CD4-positive, alpha-beta memory T cell (primary cell): ENCODE data around the gene DTX1. TPM values are rescaled to one million over a fixed set of nuclear protein-coding genes. Genes with fewer than 3 reads are reported as not detected.

Source experiments
- CTCF ChIA-PET: fragments of 350-600 bp; sonication (Branson Sonifier 250); formaldehyde crosslinking; loops from one replicate; lab custom pipeline; 2021; ENCODE audit warnings: inconsistent platforms; ENCODE audit not compliant: partially characterized antibody; lab: Charles Lee
- POLR2A ChIA-PET: fragments of 350-600 bp; sonication (Branson Sonifier 250); formaldehyde crosslinking; loops from one replicate; lab custom pipeline; 2021; ENCODE audit not compliant: partially characterized antibody; lab: Charles Lee
- DNase-seq, 5 donors: peaks; one replicate each; pipeline versions ENCODE4 v3.0.0 to v3.0.0-alpha.2; 2020 to 2022; ENCODE audit warnings: mixed read lengths in 1 of 5
- H3K27ac ChIP-seq: one replicate; pipeline ENCODE4 v1.7.0; 2013; ENCODE audit warnings: low read depth, low read length
- H3K27me3 ChIP-seq: 2 replicates; pipeline ENCODE4 v1.7.0; 2013; ENCODE audit warnings: mild to moderate bottlenecking, low read length, moderate library complexity; ENCODE audit not compliant: insufficient read depth
- H3K36me3 ChIP-seq: 2 replicates; pipeline ENCODE4 v1.7.0; 2013; ENCODE audit warnings: mild to moderate bottlenecking, low read length, moderate library complexity; ENCODE audit not compliant: insufficient read depth
- H3K4me1 ChIP-seq: 2 replicates; pipeline ENCODE4 v1.7.0; 2013; ENCODE audit warnings: mild to moderate bottlenecking, low read length, moderate library complexity; ENCODE audit not compliant: insufficient read depth
- H3K4me3 ChIP-seq, 2 donors: one replicate each; pipeline ENCODE4 v1.7.0; 2013; ENCODE audit warnings: low read length in 2 of 2, mild to moderate bottlenecking in 1 of 2
- H3K9me3 ChIP-seq, 2 donors: one replicate each; pipeline ENCODE4 v1.7.0; 2013; ENCODE audit warnings: low read length in 2 of 2, control low read depth in 1 of 2; ENCODE audit not compliant: control insufficient read depth in 1 of 2
- H3K27ac Mint-ChIP-seq, 7 donors: one replicate each; pipeline ENCODE4 v1.8.0; 2020 to 2021; ENCODE audit warnings: mixed read lengths in 7 of 7, mild to moderate bottlenecking in 6 of 7, inconsistent platforms in 3 of 7, moderate library complexity in 3 of 7
- H3K27me3 Mint-ChIP-seq, 2 donors: one replicate each; pipeline ENCODE4 v1.8.0; 2020 to 2021; ENCODE audit warnings: mixed read lengths in 2 of 2
- H3K36me3 Mint-ChIP-seq, 2 donors: one replicate each; pipeline ENCODE4 v1.8.0; 2020 to 2021; ENCODE audit warnings: mixed read lengths in 2 of 2, inconsistent platforms in 1 of 2, mild to moderate bottlenecking in 1 of 2
- H3K4me1 Mint-ChIP-seq, 4 donors: one replicate each; pipeline ENCODE4 v1.8.0; 2020 to 2021; ENCODE audit warnings: mixed read lengths in 4 of 4, mild to moderate bottlenecking in 1 of 4
- H3K4me3 Mint-ChIP-seq, 8 donors: one replicate each; pipeline ENCODE4 v1.8.0; 2020 to 2021; ENCODE audit warnings: mixed read lengths in 8 of 8, mild to moderate bottlenecking in 7 of 8, moderate library complexity in 6 of 8, inconsistent platforms in 3 of 8
- H3K9me3 Mint-ChIP-seq, 8 donors: one replicate each; pipeline ENCODE4 v1.8.0; 2020 to 2021; ENCODE audit warnings: mixed read lengths in 8 of 8, mild to moderate bottlenecking in 5 of 8, inconsistent platforms in 3 of 8, moderate library complexity in 1 of 8
- intact Hi-C: fragments of 100-400 bp; cut with micrococcal nuclease; formaldehyde crosslinking; loops from one replicate; pipeline ENCODE4 v1.15.1; 2023
- polyA plus RNA-seq, 2 donors: library from polyadenylated mRNA; unstranded; fragments of 300-500 nt; fragmentation: Illumina TruSeq; gene quantifications; one replicate each; pipeline ENCODE4 v1.2.3, GENCODE V29; 2021
- total RNA-seq, 2 experiments: library from RNA; stranded (reverse); gene quantifications; one replicate each; pipeline ENCODE4 v1.2.3, GENCODE V29; 2021

The DTX1 gene
- total and polyA plus RNA-seq, 4 experiments from 2014 or later = 0.30 to 7.5 (median 5.5) TPM

DNA sequence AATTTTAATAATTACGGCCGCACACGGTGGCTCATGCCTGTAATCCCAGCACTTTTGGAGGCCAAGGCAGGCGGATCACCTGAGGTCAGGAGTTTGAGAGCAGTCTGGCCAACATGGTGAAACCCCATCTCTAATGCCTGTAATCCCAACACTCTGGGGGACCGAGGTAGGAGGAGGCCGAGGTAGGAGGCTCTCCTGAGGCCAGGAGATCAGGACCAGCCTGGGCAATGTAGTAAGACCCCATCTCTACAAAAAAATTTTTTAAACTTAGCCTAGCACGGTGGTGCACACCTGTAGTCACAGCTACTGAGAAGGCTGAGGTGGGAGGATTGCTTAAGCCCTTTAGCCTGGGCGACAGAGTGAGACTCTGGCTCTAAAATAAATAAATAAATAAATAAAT is 87.4 kb downstream of the DTX1 start:
- no peaks in the 10 kb centered on the region for H3K27me3 ChIP-seq
- intact Hi-C loops = no loop called here
- Mint-ChIP-seq H3K9me3 (peaks cover 0 to 10% (median 5%) of the 10 kb centered on the region in 8 donors), H3K27ac (no peak overlapping the region), H3K36me3 (no peaks in the 10 kb centered on the region), H3K27me3 (peaks cover 1 to 4% of the 10 kb centered on the region in 2 donors), H3K4me1 (no peaks in the 10 kb centered on the region), H3K4me3 (no peak overlapping the region)
- POLR2A ChIA-PET = no interaction called here
- H3K27ac ChIP-seq = no peak overlapping the region
- CTCF ChIA-PET = no interaction called here
- DNase-seq = no peak
- no peaks in the 10 kb centered on the region for H3K9me3 ChIP-seq
- H3K4me1 ChIP-seq = no peaks in the 10 kb centered on the region
- H3K36me3 ChIP-seq = no peaks in the 10 kb centered on the region
- H3K4me3 ChIP-seq = no peak overlapping the region

- Histone ChIP-seq H3K27me3 (no peaks in the 10 kb centered on the region), H3K9me3 (no peaks in the 10 kb centered on the region), H3K36me3 (no peaks in the 10 kb centered on the region), H3K4me3 (no peak overlapping the region), H3K27ac (no peak overlapping the region), H3K4me1 (no peaks in the 10 kb centered on the region)
- peaks cover 2 to 4% of the 10 kb centered on the region in 2 donors for H3K27me3 Mint-ChIP-seq
- peaks cover 0 to under 1% (median 0%) of the 10 kb centered on the region in 4 donors for H3K4me1 Mint-ChIP-seq
- ChIA-PET POLR2A (no interaction called here), CTCF (interaction anchor here (0.9 kb wide), 1 partner anchor 9 kb away, joined by 3 read pairs; the partner anchor contains the start of gene RASAL1)
- intact Hi-C loops = no loop called here
- no peak for DNase-seq
- no peak overlapping the region for H3K27ac Mint-ChIP-seq
- H3K36me3 Mint-ChIP-seq = no peaks in the 10 kb centered on the region
- H3K4me3 Mint-ChIP-seq = no peak overlapping the region
- peaks cover 0 to 10% (median 5%) of the 10 kb centered on the region in 8 donors for H3K9me3 Mint-ChIP-seq
These were observed 88.3 kb downstream of the DTX1 start for GRCh38 chr12:113144806-113145205.

- no peaks in the 10 kb centered on the region for H3K9me3 ChIP-seq
- no peak overlapping the region for H3K27ac Mint-ChIP-seq
- H3K27me3 ChIP-seq = no peaks in the 10 kb centered on the region
- no peak overlapping the region for H3K27ac ChIP-seq
- intact Hi-C loops = no loop called here
- H3K4me1 Mint-ChIP-seq = peaks cover 0 to 2% (median 0%) of the 10 kb centered on the region in 4 donors
- peaks cover 0 to 10% (median 5%) of the 10 kb centered on the region in 8 donors for H3K9me3 Mint-ChIP-seq
- no peak for DNase-seq
- no peaks in the 10 kb centered on the region for H3K4me1 ChIP-seq
- no peak overlapping the region for H3K4me3 ChIP-seq
- peaks cover 3 to 4% of the 10 kb centered on the region in 2 donors for H3K27me3 Mint-ChIP-seq
- ChIA-PET POLR2A (no interaction called here), CTCF (interaction anchor here (0.7 to 0.9 kb wide), 3 partner anchors 7 to 19 kb away, joined by 3 read pairs; partner anchors contain the start of gene RASAL1)
- H3K36me3 Mint-ChIP-seq = no peaks in the 10 kb centered on the region
- H3K36me3 ChIP-seq = no peaks in the 10 kb centered on the region
- H3K4me3 Mint-ChIP-seq = peak overlapping the region in 1 of 8 donors; percentile 4
These were observed 89.4 kb downstream of the DTX1 start for GRCh38 chr12:113145720-113146551.

DNA sequence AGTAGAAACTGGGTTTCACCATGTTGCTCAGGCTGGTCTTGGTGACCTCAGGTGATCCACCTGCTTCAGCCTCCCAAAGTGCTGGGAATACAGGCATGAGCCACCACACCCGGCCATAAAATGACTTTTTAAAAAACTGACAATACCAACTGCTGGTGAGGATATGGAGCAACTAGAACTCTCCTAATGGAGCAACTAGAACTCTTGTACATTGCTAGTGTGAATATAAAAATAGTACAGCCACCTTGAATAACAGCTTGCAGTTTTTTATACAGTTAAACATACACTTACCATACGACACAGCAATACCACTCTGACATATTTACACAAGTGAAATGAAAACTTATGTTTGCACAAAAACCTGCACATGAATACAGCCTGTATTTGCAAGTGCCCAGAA is 90.5 kb downstream of the DTX1 start:
- ChIA-PET POLR2A (no interaction called here), CTCF (interaction anchor here (1.7 kb wide), 1 partner anchor 27 kb away, joined by 4 read pairs; no protein-coding TSS in a partner anchor)
- no peaks in the 10 kb centered on the region for H3K9me3 ChIP-seq
- H3K4me1 ChIP-seq = no peaks in the 10 kb centered on the region
- Mint-ChIP-seq H3K4me3 (no peak overlapping the region), H3K4me1 (peaks cover 0 to 4% (median 2%) of the 10 kb centered on the region in 4 donors), H3K27ac (no peak overlapping the region), H3K36me3 (no peaks in the 10 kb centered on the region), H3K27me3 (peaks cover 3 to 4% of the 10 kb centered on the region in 2 donors), H3K9me3 (peaks cover 0 to 10% (median 5%) of the 10 kb centered on the region in 8 donors)
- no peaks in the 10 kb centered on the region for H3K36me3 ChIP-seq
- no peak for DNase-seq
- H3K4me3 ChIP-seq = no peak overlapping the region
- intact Hi-C loops = no loop called here
- H3K27ac ChIP-seq = no peak overlapping the region
- H3K27me3 ChIP-seq = peaks cover 3% of the 10 kb centered on the region

Other genes starting within 250 kb of the DTX1 start
- gene OAS1, start 149.8 kb upstream of the DTX1 start, total RNA-seq = 10 to 100 TPM in 1 of 2 experiments, 1 to 10 TPM in 1; 8.4 to 10.9 TPM
- gene OAS1, start 149.8 kb upstream of the DTX1 start, polyA plus RNA-seq = 10 to 100 TPM; 30.3 to 49.3 TPM
- 10 to 100 TPM; 20.3 to 22.5 TPM for gene OAS3, start 118.3 kb upstream of the DTX1 start, total RNA-seq
- gene OAS3, start 118.3 kb upstream of the DTX1 start, polyA plus RNA-seq = 10 to 100 TPM; 14.4 to 31.3 TPM
- 10 to 100 TPM; 73.5 to 77.4 TPM for gene OAS2, start 78.2 kb upstream of the DTX1 start, total RNA-seq
- gene OAS2, start 78.2 kb upstream of the DTX1 start, polyA plus RNA-seq = 10 to 100 TPM; 25.5 to 65.6 TPM
- 1 to 10 TPM in 1 of 2 experiments, under 1 TPM in 1; 0.58 to 1.4 TPM for gene RASAL1, start 79.0 kb downstream of the DTX1 start, total RNA-seq
- under 1 TPM; 0.10 to 0.68 TPM for gene RASAL1, start 79.0 kb downstream of the DTX1 start, polyA plus RNA-seq
- not detected for gene CFAP73, start 93.0 kb downstream of the DTX1 start, total RNA-seq
- under 1 TPM in 1 of 2 donors, not detected in 1; 0.18 TPM for gene CFAP73, start 93.0 kb downstream of the DTX1 start, polyA plus RNA-seq
- 10 to 100 TPM; 64.9 to 69.4 TPM for gene DDX54, start 128.7 kb downstream of the DTX1 start, total RNA-seq
- gene DDX54, start 128.7 kb downstream of the DTX1 start, polyA plus RNA-seq = 10 to 100 TPM in 1 of 2 donors, 1 to 10 TPM in 1; 9.9 to 39.7 TPM
- gene RITA1, start 129.0 kb downstream of the DTX1 start, total RNA-seq = 10 to 100 TPM; 12.8 to 14.2 TPM
- 10 to 100 TPM; 19.4 to 25.9 TPM for gene RITA1, start 129.0 kb downstream of the DTX1 start, polyA plus RNA-seq
- gene TPCN1, start 164.7 kb downstream of the DTX1 start, total RNA-seq = 10 to 100 TPM; 79.8 to 94.2 TPM
- gene TPCN1, start 164.7 kb downstream of the DTX1 start, polyA plus RNA-seq = 10 to 100 TPM in 1 of 2 donors, 1 to 10 TPM in 1; 8.5 to 19.9 TPM